Measurements from ENCODE around the gene SMAD3. TPM values are rescaled to one million over a fixed set of nuclear protein-coding genes. Genes with fewer than 3 reads are reported as not detected.

Gene SMAD3
- total RNA-seq, 3 donors from 2014 or later: 38.5 to 76.3 (median 44.9) TPM

DNA sequence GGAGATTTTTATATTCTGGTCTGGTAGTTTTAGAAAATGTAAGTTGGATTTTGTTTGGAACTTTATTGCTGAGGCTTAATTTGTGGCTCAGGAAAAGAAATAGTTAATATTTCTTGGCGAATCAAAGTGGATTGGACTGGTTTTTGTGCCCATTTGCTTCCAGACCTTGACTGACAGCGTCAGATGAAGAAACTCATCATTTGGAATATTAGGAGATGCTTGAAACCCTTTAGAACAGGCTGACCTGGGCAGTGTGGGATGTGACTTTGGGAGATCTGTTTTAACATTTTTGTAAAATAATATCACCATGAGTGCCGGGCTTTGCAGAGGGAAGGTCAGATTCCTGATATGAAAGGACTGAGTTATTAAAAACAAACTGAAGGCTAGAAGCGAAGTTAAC lies 106.1 kb downstream of the SMAD3 start:
- no peak overlapping the region for H3K4me3 ChIP-seq
- no peak for DNase-seq
- no peaks in the 10 kb centered on the region for H3K36me3 ChIP-seq (ENCODE audit: low read depth)
- TF ChIP-seq, protein P1, sequence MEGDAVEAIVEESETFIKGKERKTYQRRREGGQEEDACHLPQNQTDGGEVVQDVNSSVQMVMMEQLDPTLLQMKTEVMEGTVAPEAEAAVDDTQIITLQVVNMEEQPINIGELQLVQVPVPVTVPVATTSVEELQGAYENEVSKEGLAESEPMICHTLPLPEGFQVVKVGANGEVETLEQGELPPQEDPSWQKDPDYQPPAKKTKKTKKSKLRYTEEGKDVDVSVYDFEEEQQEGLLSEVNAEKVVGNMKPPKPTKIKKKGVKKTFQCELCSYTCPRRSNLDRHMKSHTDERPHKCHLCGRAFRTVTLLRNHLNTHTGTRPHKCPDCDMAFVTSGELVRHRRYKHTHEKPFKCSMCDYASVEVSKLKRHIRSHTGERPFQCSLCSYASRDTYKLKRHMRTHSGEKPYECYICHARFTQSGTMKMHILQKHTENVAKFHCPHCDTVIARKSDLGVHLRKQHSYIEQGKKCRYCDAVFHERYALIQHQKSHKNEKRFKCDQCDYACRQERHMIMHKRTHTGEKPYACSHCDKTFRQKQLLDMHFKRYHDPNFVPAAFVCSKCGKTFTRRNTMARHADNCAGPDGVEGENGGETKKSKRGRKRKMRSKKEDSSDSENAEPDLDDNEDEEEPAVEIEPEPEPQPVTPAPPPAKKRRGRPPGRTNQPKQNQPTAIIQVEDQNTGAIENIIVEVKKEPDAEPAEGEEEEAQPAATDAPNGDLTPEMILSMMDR (IDR thresholded peaks at IDR 0.05): no peak
- peaks cover 10% of the 10 kb centered on the region for H3K4me1 ChIP-seq (ENCODE audit: low read depth)
- H3K9me3 ChIP-seq: no peaks in the 10 kb centered on the region
- ATAC-seq: no peak
- intact Hi-C loops (cut with DNase I, micrococcal nuclease): no loop called here

DNA sequence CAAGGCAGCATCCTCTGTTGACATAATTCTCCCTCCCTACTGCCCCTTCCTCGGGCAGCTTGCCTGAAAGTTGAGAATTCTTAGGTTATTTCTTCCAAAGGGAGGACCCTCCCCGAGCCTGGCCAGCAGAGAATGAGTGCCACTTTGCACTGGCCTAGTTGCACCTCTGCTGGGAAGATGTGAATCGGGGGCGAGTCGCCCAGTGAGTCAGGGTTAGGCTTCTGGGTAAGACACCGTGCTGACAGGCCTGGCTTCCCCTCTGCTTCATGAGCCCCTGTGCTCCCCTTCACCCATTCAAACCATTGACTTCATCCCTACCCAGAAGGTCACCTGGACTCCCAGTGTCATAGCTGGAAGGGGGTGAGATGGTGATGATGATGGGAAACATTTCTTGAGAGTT lies 106.8 kb downstream of the SMAD3 start:
- DNase-seq: peak in 1 of 3 donors; percentile 14
- Histone ChIP-seq H3K36me3 (ENCODE audit: low read depth) (no peaks in the 10 kb centered on the region), H3K4me1 (ENCODE audit: low read depth) (peaks cover 10% of the 10 kb centered on the region), H3K4me3 (no peak overlapping the region), H3K9me3 (no peaks in the 10 kb centered on the region)
- TF ChIP-seq, protein P1 (IDR thresholded peaks at IDR 0.05): no peak
- no peak for ATAC-seq
- intact Hi-C loops (cut with DNase I, micrococcal nuclease): no loop called here

DNA sequence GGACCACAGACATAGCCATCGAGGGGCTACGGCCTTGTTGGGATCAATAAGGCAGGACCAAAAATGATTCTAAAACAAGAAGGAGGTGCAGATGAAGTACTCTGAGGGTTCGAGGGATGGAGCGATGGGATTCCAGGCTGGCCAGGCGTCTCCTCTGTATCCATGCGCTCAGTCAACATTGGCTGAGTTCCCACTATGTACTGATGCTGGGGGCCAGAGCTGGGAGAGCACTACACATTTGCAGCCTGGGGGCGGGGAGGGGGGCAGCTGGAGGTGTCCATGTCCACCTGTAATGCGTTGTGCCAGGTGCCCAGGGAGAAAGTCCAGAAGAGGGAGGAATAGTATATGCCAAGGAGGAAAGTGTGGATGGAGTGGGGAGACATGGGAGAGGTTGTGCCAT lies 107.6 kb downstream of the SMAD3 start:
- TF ChIP-seq, protein P1 (IDR thresholded peaks at IDR 0.05): no peak
- ATAC-seq (no peak), DNase-seq (peak in 1 of 3 donors; percentile 44)
- no peaks in the 10 kb centered on the region for H3K36me3 ChIP-seq (ENCODE audit: low read depth)
- no peaks in the 10 kb centered on the region for H3K9me3 ChIP-seq
- intact Hi-C loops (cut with DNase I, micrococcal nuclease): no loop called here
- no peak overlapping the region for H3K4me3 ChIP-seq
- peaks cover 10% of the 10 kb centered on the region for H3K4me1 ChIP-seq (ENCODE audit: low read depth)

DNA sequence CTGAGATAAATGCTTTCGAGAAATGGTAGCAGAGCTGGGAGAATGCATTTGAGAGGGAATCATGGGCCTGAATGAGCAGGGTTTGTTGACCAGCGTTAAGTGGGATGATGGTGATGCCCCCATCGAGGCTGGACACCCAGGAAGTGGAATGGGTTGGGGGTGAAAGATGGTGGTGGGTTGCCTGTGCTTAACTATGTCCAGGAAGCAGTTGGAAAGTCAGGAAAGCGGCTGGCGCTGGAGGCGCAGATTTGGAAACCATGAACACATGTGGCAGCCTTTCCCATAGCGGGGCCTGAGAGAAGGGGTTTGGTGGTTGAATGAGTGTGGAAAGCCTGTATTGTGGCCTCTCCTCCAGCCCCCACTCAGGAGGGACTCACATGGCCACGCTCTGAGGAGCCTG lies 108.4 kb downstream of the SMAD3 start:
- H3K9me3 ChIP-seq: no peaks in the 10 kb centered on the region
- intact Hi-C loops (cut with DNase I, micrococcal nuclease): no loop called here
- peak in 1 of 3 donors; percentile 22 for DNase-seq
- H3K4me1 ChIP-seq (ENCODE audit: low read depth): peaks cover 10% of the 10 kb centered on the region
- H3K36me3 ChIP-seq (ENCODE audit: low read depth): no peaks in the 10 kb centered on the region
- H3K4me3 ChIP-seq: no peak overlapping the region
- TF ChIP-seq, protein P1 (IDR thresholded peaks at IDR 0.05): no peak
- no peak for ATAC-seq

DNA sequence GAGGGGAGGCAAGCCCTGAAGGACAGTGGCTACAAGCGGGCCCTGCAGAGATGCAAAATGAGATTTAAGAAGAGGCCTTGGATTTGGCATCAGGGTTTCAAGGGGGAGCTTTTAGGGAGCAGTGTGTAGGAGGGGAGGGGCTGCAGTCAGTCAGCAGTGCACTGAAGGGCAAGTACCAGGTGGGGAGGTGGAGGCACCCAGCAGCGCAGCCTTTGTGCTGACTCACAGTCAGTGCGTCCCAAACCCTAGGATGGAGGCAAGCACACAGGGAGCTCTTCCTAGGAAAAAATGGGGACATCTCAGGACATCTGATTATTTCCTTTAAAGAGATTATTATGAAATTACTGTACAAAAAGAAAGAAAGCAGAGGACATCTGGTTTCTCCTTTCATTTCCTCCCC lies 109.0 kb downstream of the SMAD3 start:
- TF ChIP-seq, protein P1 (IDR thresholded peaks at IDR 0.05): no peak
- DNase-seq (no peak), ATAC-seq (no peak)
- Histone ChIP-seq H3K36me3 (ENCODE audit: low read depth) (no peaks in the 10 kb centered on the region), H3K4me3 (no peak overlapping the region), H3K4me1 (ENCODE audit: low read depth) (peaks cover 10% of the 10 kb centered on the region), H3K9me3 (no peaks in the 10 kb centered on the region)
- intact Hi-C loops (cut with DNase I, micrococcal nuclease): no loop called here

All from mucosa of descending colon (tissue), 3 donors.